ENCODE data around the gene NXPH3.
A peak's percentile ranks its signal among the peaks of the same experiment; 100 is the strongest.

DNA sequence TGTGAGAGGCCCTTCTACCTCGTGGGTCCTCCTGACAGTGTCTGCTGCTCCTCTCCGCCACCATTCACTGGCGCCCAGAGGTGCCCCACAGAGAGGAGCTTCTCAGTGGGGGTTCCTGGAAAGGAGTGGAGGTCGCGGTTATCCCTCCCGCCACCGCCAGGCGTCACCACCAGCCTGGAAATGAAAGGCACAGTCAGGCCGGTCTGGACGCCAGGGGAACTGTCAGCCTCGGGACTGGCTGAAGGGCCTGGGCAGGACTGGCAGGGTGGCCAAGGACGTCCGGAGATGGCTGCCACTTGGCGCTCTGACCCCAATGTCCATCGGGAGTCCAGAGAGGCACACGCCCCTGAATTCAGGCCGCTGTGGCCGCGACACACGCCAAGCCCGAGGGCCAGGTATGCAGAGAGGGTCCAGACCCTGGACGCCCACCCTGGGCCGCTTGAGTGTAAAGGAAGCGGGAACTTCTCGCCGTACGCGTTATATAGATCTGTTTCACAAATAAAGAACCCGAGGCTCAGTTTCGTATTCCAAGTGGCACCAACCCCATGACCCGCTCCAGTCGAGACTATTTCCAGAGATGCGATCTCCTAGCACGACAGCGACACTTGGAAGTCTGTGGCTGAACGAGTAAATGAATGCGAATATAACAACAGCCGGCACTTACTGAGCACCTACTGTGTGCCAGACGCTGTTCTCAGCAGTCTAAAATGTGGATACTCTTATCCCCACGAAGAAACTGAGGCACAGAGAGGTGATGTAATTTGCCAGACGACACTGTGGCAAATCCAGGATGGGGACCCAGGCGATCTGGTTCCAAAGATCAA is 7.6 kb upstream of the NXPH3 start:
- TF ChIP-seq, protein P1, sequence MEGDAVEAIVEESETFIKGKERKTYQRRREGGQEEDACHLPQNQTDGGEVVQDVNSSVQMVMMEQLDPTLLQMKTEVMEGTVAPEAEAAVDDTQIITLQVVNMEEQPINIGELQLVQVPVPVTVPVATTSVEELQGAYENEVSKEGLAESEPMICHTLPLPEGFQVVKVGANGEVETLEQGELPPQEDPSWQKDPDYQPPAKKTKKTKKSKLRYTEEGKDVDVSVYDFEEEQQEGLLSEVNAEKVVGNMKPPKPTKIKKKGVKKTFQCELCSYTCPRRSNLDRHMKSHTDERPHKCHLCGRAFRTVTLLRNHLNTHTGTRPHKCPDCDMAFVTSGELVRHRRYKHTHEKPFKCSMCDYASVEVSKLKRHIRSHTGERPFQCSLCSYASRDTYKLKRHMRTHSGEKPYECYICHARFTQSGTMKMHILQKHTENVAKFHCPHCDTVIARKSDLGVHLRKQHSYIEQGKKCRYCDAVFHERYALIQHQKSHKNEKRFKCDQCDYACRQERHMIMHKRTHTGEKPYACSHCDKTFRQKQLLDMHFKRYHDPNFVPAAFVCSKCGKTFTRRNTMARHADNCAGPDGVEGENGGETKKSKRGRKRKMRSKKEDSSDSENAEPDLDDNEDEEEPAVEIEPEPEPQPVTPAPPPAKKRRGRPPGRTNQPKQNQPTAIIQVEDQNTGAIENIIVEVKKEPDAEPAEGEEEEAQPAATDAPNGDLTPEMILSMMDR (IDR thresholded peaks at IDR 0.05; ENCODE audit: low read length) = peak; percentile 87
- TF ChIP-seq EZH2phosphoT487 (IDR thresholded peaks at IDR 0.05; ENCODE audit: low read length) = no peak
